Measurements from ENCODE around the gene HRG.

- no peak for TF ChIP-seq CTCF (conservative IDR thresholded peaks at IDR 0.05)
- no peak for TF ChIP-seq EZH2 (IDR thresholded peaks at IDR 0.05; ENCODE audit: low read depth)
These were observed 3.7 kb downstream of the HRG start for GRCh38 chr3:186669378-186670084.

Measured in PC-9 (cell line).